IPS-NIHi11 (cell line): ENCODE data around the gene SRP9.
"Not testable (repeated sequence)": the region's sequence is repeated elsewhere in the genome, so short reads cannot be mapped to it uniquely, and the experiment has no call there.

Experiments
- DNase-seq: peaks from one replicate; pipeline ENCODE4 v3.0.0; 2012; ENCODE audit warnings: mixed read lengths, low spot score

SRP9 gene

DNA sequence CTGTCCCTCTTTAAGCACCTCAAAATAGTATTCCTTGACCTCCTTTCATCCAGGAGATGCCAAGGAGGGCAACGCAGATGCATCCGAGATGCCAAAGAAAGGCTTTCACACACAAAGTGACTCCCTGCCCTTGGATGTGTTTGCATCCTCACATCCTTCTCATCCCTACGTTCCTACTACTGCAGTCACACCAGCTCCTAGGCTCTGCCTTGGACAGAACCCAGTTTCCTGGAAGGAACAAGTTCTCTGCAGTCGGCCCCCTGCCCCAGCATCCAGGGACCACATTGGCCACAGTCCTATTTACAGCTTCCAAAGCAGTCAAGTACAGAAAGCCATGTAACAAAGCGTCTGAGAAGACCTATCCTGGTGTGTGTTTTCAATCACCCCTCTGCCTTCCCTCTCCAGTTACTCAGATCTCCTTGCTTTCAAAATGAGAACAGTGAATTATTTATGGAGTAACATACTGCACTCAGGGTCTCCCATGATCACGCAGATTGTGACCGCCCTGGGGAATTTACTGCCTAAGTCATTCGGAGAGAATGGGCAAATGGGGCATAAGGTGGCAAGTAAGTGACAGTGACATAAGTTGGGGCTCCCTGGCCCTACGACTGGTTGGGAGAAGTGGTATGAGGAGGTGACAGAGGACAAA is 21.8 kb upstream of the SRP9 start:
- no peak for DNase-seq

DNA sequence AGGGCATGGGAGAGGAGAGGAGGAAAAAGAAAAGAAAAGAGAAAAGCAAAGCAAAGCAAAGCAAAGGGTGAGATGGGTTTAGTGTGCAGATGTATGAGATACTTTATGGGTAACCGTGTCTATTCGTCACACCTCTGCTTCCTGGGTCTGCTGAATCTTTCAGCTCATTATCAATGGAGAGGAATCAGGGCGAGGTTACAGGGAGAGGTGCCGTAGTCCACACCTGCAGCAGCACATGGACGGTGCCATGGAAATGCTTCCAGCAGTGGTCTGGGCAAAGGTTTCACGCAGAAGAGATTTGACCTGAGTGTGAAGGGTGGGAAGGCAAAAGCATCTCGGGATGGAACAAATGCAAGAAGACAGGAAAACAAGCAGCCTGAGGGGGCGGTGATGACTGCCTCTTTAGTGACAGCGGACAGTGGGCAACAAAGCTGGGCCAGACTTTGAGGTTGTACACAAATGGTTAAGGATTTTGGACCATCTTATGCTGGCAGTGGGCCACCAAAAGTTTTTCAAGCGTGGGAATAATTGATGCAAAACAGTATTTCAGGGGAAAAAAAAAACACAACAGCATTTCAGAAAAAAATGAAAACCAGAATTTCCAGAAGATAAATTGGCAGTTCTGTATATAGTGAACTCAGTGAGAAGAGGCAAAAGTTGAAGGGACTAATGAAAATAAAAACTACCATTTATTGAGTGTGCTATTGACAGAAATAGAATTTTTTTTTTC is 19.5 kb upstream of the SRP9 start:
- no peak for DNase-seq

DNA sequence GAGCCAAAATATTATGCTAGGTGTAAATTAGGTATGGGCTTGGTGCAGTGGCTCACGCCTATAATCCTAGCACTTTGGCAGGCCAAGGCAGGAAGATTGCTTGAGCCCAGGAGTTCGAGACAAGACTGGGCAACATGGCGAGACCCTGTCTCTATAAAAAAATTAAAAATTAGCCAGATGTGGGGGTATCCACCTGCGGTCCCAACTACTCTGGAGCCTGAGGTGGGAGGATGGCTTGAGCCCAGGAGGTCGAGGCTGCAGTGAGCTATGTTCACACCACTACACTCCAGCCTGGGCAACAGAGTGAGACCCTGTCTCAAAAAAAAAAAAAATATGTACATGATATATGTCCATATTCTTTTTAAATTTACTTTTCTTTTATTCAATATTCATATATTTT is 17.7 kb upstream of the SRP9 start:
- DNase-seq = not testable (repeated sequence)

DNA sequence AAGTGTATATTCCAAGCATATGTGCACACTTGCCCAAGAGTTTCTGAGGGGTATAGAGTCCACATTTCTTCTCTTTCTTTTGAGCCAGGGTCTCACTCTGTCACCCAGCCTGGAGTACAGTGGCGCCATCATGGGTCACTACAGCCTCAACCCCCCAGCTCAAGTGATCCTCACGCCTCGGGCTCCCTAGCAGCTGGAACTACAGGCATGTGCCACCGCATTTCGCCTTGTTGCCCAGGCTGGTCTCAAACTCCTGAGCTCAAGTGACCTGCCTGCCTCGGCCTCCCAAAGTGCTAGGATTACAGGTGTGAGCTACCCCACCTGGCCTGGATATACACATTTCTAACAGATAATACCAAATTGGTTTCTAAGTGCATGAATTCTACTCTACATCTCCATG is 17.1 kb upstream of the SRP9 start:
- no peak for DNase-seq

DNA sequence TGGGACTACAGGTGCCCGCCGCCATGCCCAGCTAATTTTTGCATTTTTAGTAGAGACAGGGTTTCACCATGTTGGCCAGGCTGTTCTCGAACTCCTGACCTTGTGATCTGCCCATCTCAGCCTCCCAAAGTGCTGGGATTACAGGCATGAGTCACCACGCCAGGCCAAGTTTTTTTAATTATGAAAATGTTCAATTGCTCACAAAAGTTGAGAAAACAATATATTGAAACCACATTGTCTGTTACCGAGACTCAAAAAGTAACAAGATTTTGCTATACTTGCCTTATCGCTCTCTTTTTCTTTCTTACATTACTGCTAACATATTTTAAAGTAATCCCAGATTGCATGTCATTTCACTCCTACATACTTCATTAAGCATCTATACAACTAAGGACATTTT is 16.2 kb upstream of the SRP9 start:
- DNase-seq = not testable (repeated sequence)

DNA sequence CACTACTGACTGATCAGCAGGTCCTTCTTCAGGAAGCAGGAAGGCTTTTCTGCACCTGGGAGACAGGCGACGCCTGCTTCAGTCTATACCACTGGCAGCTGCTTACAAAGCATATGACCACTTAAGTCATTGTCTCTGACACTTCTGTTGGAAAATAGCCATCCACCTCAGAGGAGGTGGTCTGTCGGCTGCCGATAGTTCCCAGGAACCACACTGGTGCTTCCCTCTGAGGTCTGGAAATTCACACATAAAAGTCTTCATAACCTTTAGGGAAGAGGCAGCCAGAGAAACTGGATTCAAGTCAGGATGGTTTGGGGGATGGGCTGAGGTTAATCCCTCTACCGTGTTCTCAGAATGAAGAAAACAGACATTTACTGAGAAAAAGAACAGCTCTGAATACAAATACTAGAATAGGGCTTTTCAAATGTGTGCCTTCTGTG is 15.6 kb upstream of the SRP9 start:
- no peak for DNase-seq

DNA sequence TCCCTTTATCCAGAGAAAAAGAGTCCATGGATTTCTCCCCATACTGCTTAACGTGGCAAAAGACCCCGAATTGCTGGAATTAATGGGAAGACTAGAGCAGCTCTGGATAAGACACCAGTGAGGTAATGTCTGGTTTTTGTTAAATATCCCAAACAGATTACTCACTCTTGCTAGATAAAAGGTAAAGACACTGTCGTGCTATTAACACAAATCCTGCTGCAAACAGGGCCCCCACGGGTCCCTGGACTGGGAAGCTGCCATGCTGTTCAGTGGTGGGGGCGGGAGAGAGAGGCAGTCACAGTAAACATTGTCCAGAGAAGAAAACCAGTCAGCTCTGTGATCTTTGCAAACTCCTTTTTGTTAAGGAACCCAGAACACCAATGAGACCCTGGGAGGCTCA is 15.2 kb upstream of the SRP9 start:
- DNase-seq = no peak

DNA sequence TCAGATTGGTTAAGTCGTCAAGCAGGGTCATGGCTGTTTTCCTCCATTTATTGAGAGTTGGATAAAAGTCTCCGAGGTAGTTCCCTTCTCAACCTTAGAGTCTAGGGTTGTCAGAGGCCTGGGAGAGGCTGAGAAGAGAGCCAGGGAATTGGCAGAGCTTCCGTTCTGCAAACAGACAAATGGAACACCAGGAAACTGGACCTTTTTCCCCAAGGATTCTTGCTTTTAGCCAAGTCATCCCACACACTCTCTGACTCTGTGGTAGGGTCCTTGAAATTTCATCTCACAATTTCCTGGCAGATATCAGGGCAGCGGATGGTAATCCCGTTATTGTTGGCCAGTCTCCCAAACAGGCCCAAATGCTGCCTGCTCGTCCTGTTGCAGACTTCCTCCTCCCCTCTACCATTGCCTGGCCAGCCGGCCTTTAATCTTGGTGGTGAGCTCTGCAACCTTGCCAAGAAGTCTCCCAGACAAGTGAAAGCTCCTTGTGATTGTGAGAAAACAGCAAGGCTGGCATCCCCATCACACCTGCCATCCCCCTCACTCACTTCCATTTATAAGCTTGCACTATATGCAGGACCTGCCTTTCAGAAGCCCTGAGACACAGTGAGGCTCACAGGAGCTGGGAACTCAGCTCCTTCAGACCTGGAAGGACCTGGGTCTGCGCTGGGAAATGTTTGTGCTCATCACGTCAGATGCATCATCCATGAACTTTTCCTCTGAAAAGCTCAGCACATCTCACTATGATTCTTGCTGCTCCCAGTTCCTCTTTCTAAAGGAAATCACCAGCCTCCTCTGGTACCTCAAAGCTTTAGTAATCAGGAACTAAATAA is 13.7 kb upstream of the SRP9 start:
- DNase-seq = no peak

DNA sequence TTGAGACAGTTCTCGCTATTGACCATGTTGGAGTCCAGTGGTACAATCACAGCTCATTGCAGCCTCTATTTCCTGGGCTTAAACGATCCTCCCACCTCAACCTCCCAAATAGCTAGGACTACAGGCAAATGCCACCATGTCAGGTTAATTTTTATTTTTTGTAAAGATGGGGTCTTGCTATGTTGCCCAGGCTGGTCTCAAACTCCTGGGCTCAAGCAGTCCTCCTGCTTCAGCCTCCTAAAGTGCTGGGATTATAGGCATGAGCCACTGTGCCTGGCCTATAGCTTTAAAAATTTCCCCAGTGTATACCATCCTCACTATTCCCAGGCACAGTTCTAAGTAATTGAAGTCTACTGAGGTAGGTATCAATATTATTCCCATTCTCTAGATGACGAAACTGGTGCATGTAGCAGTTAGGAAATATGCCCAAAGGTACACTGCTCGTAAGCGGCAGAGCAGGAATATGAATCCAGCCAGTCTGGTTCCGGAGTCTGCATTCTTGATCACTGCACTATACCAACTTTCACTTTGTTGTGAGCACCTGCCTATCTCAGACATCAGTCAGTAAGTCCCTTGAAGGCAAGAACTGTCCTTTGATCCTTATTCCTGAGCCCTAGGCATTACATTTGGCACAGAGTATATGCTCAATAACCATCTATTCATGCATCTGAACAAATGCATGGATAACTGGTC is 11.5 kb upstream of the SRP9 start:
- DNase-seq = no peak

DNA sequence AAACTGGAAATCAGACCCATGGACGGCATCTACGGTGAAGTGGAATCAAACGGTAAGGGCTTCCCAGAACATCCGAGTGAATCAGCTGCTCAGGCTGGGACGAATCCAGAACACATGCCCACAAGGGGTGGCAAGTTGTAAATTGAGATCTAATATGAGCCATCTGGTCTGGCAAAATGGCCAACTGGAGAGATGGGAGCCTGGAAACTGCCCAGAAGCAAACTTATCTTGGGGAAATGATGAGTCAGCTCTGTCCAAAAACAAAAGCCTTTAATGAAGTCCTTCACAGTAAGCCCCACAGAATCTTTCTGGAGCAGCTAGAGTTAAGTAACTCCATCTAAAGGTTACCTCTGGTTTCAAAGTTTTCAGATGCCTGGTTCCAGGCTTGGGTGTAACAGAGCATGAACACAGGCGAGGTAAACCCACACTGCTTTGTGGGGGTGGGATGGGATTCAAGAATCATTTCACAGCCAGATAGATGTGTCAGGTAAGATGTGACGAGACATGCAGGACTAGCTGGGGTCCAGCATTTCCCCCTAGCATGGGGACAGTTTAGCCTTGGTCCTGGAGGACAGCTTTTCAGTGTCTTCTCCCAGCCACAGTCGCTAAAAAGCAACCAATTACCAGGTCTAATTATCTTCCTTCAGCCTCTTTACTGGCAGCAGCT is 10.5 kb upstream of the SRP9 start:
- DNase-seq = no peak

DNA sequence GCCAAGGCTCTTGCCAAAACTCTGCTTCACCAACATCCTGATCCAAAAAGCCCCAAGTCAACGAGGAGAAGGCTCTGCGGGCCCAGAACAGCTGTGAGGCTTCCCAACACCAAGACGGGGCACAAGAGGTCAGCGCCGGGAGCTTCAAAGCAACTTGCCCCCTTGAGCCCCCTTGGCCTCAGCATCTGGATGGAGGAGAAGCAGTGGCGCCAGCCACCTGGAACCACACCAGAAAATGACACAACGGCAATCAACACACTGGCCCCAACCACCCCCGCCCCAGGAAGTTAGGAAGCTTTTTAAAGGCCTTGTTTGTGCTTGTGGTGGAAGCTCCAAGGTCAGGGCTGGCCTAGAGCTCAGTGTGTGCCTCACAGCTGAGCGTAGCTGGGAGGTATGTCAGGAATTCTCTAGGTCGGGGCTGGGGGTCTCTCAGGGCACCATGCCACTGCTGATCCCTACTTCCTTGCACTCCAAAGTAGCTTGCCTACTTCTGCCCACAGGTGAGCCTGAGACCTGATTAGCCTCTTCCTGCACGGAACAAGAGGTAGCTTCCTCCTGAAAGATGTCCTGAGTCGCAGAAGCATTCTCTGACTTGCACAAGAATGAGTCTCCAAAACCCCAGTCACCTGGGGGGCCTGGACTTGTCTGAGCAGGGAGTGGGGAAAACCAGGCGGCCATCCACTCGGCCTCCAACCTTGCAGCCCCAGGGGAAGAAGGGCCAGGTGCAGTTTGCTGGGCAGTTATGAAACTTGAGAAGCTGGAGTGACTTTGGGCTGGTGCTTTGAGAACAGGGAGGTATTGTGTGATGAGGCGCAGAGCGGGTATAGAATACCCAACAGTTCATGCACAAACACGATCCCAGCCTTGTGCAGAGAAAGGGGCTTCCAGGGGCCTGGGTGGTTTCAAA is 9.7 kb upstream of the SRP9 start:
- DNase-seq = no peak

DNA sequence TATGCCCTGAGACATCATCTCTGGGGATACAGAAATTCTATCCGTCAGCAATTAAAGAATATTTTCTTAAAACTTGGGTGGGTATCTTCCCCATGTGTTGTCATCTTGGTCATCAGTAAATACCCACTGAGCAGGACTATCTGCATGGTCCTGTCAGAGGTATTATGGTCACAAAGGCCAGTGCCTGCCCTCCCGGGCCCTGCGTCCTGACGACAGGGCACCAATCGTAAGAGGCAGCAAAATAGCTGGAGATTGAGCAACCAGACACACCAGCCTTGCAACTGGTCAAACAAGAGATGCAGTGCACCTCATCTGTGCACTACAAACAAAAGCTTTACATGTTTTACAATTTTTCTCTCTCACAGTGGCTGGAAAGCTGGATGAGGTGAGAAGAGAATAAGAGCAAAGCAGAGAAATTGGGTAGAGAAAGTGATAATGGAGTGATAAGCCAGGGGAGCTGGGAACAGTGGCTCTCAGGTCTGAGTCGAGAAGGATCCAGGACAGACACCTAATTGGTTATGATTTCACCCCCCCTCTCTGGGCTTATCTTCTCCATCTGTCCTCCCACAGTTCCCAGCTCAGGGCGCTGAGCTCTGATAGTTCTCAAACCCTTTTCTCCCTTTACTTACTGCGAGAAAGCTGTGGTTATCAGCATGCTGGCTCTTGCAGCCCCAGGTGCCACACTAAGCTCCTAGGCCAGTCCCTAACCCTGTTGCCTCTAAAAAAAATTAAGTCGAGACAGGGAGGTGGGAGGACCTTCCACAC is 8.8 kb upstream of the SRP9 start:
- no peak for DNase-seq

DNA sequence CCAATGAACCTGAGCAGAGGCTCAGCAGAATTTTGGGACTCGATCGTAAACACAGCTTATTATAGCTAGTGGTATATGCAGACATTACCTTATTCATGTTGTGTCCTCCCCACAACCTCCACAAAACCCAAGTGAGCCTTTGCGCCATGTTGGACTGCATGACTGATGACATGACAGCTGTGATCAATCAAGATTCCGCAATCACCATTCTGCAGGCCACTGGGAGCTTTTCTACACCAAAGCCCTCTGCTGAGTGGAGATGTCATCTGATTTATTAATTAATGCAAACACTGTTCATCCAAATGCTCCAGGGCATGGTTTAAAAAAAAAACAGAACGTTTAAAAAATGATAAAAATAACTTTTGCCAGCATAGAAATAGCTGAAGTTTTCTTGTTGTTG is 7.9 kb upstream of the SRP9 start:
- no peak for DNase-seq

DNA sequence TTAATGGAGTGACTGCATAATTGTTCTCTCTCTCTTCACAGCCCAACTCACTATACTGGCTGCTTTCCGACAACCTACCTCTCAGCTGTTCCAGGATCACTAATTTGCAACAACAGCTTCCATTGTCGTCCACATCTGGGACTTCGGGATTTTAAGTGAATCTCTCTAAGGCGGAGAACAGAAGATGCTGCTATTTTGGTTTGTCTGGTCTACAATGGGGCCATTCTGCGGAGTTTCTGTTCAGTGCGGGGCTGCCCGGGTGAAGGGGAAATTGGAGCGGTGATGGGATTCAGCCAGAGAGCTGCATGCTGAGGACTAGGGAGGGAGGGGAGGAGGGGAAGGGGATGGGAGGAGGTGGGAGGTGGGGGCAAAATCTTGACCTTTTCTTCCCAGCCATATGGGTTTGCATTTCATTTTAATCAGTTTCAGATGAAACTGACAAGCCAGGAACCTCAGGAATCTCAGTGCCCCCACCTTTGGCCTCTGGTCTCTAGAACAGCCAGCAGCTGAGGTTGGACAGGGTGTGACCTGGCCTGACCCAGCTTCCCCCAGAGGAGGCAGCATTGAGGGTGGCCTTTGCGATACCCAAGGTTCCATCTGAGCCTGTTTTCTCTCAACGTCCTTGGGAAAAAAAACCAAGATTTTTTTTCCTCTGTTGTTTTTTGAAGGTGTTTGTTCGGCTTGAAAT is 6.9 kb upstream of the SRP9 start:
- DNase-seq = no peak

DNA sequence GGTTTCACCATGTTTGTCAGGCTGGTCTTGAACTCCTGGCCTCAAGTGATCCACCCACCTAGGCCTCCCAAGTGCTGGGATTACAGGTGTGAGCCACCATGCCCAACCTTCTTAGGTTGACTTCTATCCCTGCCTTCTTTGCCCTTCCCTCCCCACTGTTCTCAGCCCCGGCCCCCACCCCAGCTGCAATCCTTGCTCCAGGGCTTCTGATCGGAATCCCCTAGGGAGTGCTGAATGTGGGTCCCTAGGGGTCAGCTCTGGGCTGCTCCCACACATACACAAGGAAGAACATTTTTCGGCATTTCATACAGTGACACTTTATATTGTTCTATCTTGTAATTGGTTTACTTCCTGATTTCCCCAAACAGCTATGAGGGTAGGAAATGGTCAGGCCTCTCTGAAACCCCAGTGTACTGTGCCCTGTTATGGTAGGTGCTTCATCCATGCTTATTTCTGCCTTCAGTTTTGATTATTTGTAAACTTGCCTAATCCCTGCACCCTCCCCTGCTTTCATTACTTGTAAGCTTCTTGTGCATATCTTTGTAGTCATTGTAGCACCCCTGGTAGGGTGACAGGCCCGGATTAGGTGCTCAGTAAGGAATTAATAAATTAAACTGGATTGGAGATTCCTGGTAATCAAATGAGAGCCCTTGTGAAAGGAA is 5.8 kb upstream of the SRP9 start:
- no peak for DNase-seq

DNA sequence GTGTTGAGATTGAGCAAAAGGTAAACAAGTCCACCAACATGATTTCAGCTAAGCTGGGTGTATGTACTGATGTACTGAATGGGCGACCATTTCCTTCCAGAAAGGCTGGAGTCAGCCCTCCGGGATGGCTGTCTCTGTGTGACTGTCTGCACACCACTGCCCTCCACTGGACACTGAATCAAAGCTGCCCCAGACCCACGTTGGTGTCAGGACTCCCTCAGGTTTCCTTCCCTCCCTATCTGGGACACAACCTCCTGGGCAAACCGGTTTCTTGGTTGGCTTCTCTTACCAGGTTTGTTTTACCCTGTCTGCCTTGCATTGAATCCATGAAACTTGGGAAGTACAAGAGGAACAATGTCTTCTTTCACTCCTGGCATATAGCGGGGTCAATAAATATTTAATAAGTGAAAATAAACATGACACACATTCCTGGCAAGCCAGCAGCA is 5.3 kb upstream of the SRP9 start:
- peak; percentile 85 for DNase-seq

DNA sequence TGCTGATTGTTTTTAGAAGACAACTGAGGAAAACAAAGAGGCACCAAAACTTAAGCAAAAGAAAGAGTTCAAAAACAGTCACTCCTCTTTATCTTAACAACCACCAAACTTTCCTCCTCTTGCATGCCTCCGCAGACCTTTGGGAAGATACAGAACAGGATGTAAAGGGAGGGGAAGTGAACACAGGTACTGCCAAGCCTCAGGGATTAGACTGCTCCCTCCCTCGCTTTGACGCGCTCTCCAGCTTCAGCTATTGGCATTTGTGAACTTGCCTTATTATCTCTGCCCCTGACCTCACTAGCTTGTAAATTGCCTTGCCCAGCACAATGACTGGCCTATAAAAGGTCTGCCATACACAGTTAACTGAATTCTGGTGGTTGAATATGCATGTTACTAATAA is 4.8 kb upstream of the SRP9 start:
- DNase-seq = no peak

DNA sequence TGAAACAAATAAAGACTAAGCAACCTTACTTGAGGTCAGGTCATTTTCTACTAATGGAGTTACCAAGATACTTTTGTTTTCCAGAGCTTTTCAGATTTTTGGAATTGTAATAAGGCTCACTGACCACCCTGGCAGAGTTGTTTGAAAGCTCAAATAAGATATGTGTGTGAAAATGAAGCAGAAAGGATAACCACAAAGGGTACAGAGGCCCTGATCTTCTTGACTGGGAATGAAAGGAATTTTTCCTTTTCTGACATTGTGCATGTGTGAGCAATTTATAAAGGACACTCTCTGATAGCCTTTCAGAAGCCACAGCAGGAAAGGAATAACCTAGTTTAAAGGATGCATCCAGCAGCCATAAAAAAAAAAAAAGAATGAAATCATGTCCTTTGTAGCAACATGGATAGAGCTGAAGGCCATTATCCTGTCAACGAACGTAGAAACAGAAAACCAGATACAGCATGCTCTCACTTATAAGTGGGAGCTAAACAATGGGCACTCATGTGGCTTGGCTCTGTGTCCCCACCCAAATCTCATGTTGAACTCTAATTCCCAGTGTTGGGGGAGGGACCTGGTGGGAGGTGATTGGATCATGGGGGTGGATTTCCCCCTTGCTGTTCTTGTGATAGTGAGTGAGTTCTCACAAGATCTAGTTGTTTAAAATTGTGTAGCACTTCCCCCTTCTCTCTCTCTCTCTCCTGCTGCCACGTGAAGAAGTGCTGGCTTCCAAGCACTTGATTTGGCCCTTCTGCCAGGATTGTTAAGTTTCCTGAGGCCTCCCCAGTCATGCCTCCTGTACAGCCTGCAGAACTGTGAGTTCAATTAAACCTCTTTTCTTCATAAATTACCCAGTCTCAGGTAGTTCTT is 3.1 kb upstream of the SRP9 start:
- no peak for DNase-seq
